Uterus (tissue), 2 donors: ENCODE results near the gene KIAA1328.

ENCODE experiments used
- CTCF ChIP-seq, 4 experiments: fragments of 200-600 bp in 2 of 4; fragments of 450-650 bp in 2 of 4; sonication (generic) in 2 of 4; IDR thresholded peaks; one replicate each; pipeline ENCODE4 v1.5.1; 2016 to 2019; ENCODE audit warnings: antibody characterized with exemption in 4 of 4, mild to moderate bottlenecking in 2 of 4, moderate library complexity in 1 of 4
- POLR2A ChIP-seq, 2 donors: fragments of 450-650 bp; IDR thresholded peaks; one replicate each; pipeline ENCODE4 v1.6.1; 2016; ENCODE audit warnings: antibody characterized with exemption in 2 of 2, mild to moderate bottlenecking in 1 of 2, moderate library complexity in 1 of 2

- no peak for TF ChIP-seq CTCF (IDR thresholded peaks at IDR 0.05)
- TF ChIP-seq POLR2A (IDR thresholded peaks at IDR 0.05): no peak
Measured at GRCh38 chr18:37199741-37200140, 370.8 kb downstream of the KIAA1328 start.
